Neural cell (in vitro differentiated cells): ENCODE data around the gene CD180. TPM values are rescaled to one million over a fixed set of nuclear protein-coding genes. Genes with fewer than 3 reads are reported as not detected.

Experiments
- H2AFZ ChIP-seq: fragments of 200-600, 300-800 bp; sonication (generic), shearing (Covaris generic); 2 replicates; pipeline ENCODE4 v1.6.0; 2014; ENCODE audit warnings: low read depth, mild to moderate bottlenecking, antibody characterized with exemption, low read length, moderate library complexity
- H3F3A ChIP-seq: fragments of 200-600 bp; shearing (Covaris generic); 2 replicates; pipeline ENCODE4 v1.6.1; 2016; ENCODE audit warnings: mild to moderate bottlenecking, moderate library complexity, mixed read lengths, antibody characterized with exemption, low read length; ENCODE audit not compliant: insufficient read depth, poor library complexity, severe bottlenecking
- H3K27ac ChIP-seq: fragments of 200-600, 300-800 bp; sonication (generic), shearing (Covaris generic); 2 replicates; pipeline ENCODE4 v1.5.1; 2014; ENCODE audit warnings: mild to moderate bottlenecking, low read length, moderate library complexity
- H3K27me3 ChIP-seq: fragments of 300-800, 200-600 bp; sonication (generic), shearing (Covaris generic); 2 replicates; pipeline ENCODE4 v1.6.0; 2014; ENCODE audit warnings: mild to moderate bottlenecking, low read depth, low read length, moderate library complexity; ENCODE audit not compliant: insufficient read depth
- H3K36me3 ChIP-seq: fragments of 300-800, 200-600 bp; sonication (generic), shearing (Covaris generic); 2 replicates; pipeline ENCODE4 v1.5.1; 2014; ENCODE audit warnings: mild to moderate bottlenecking, antibody characterized with exemption, low read length, moderate library complexity; ENCODE audit not compliant: insufficient read depth
- H3K4me2 ChIP-seq: fragments of 300-800, 200-600 bp; sonication (generic), shearing (Covaris generic); 2 replicates; pipeline ENCODE4 v1.6.0; 2014; ENCODE audit warnings: mild to moderate bottlenecking, low read length
- H3K4me3 ChIP-seq: fragments of 300-800, 200-600 bp; sonication (generic), shearing (Covaris generic); 2 replicates; pipeline ENCODE4 v1.5.1; 2014; ENCODE audit warnings: mild to moderate bottlenecking, low read length, moderate library complexity
- H3K79me2 ChIP-seq: fragments of 200-600 bp; shearing (Covaris generic); replicated peaks from 2 replicates; pipeline ENCODE4 v1.6.0; 2014; ENCODE audit warnings: mild to moderate bottlenecking, low read length, moderate library complexity; ENCODE audit not compliant: insufficient read depth
- H3K9ac ChIP-seq: fragments of 300-800, 200-600 bp; sonication (generic), shearing (Covaris generic); 2 replicates; pipeline ENCODE4 v1.6.1; 2016; ENCODE audit warnings: mild to moderate bottlenecking, low read length, mixed read lengths
- H3K9me2 ChIP-seq: fragments of 200-600 bp; shearing (Covaris generic); 2 replicates; pipeline ENCODE4 v1.6.1; 2016; ENCODE audit warnings: mild to moderate bottlenecking, low read length, mixed read lengths; ENCODE audit not compliant: insufficient read depth
- H3K9me3 ChIP-seq: fragments of 200-600, 300-800 bp; sonication (generic), shearing (Covaris generic); 2 replicates; pipeline ENCODE4 v1.6.1; 2016; ENCODE audit warnings: mild to moderate bottlenecking, mixed run types, low read length, moderate library complexity, mixed read lengths
- H4K20me1 ChIP-seq: fragments of 200-600 bp; shearing (Covaris generic); 2 replicates; pipeline ENCODE4 v1.6.1; 2016; ENCODE audit warnings: mild to moderate bottlenecking, mixed run types; ENCODE audit not compliant: insufficient read depth
- CTCF ChIP-seq: fragments of 450-650 bp; IDR thresholded peaks from 2 replicates; pipeline ENCODE4 v1.5.1; 2014; ENCODE audit warnings: antibody characterized with exemption, mild to moderate bottlenecking, moderate library complexity; ENCODE audit not compliant: poor library complexity, severe bottlenecking
- EP300 ChIP-seq: fragments of 450-650 bp; conservative IDR thresholded peaks from 2 replicates; pipeline ENCODE4 v1.6.1; 2014; ENCODE audit warnings: antibody characterized with exemption, mild to moderate bottlenecking, moderate library complexity; ENCODE audit not compliant: poor library complexity, severe bottlenecking
- EZH2 ChIP-seq: fragments of 200-600, 300-800 bp; shearing (Covaris generic), sonication (generic); IDR thresholded peaks from 2 replicates; pipeline ENCODE4 v1.6.1; 2014; ENCODE audit warnings: antibody characterized with exemption, low read length, borderline replicate concordance, mild to moderate bottlenecking; ENCODE audit not compliant: insufficient read depth, poor library complexity, severe bottlenecking
- MXI1 ChIP-seq: fragments of 450-650 bp; conservative IDR thresholded peaks from 2 replicates; pipeline ENCODE4 v1.6.1; 2014; ENCODE audit warnings: antibody characterized with exemption, mild to moderate bottlenecking; ENCODE audit not compliant: poor library complexity, severe bottlenecking
- POLR2AphosphoS5 ChIP-seq: IDR thresholded peaks from 2 replicates; pipeline ENCODE4 v1.6.1; 2012
- RAD21 ChIP-seq: fragments of 450-650 bp; conservative IDR thresholded peaks from 2 replicates; pipeline ENCODE4 v1.6.1; 2014; ENCODE audit warnings: antibody characterized with exemption, mild to moderate bottlenecking, moderate library complexity
- REST ChIP-seq: IDR thresholded peaks from 2 replicates; pipeline ENCODE4 v1.6.1; 2012; ENCODE audit warnings: borderline replicate concordance
- SMC3 ChIP-seq: fragments of 450-650 bp; conservative IDR thresholded peaks from 2 replicates; pipeline ENCODE4 v1.6.1; 2014; ENCODE audit warnings: antibody characterized with exemption, mild to moderate bottlenecking, moderate library complexity; ENCODE audit not compliant: poor library complexity
- TAF1 ChIP-seq: IDR thresholded peaks from 2 replicates; pipeline ENCODE4 v1.6.1; 2012; ENCODE audit warnings: low read depth
- polyA plus RNA-seq: library from polyadenylated mRNA; depleted of rRNA; stranded (reverse); fragments of >200 nt; gene quantifications from 2 replicates; pipeline ENCODE4 v1.2.3, GENCODE V29; 2014

CD180 gene
- polyA plus RNA-seq, 1 donor from 2014 or later, result not detected

- no peak for TF ChIP-seq SMC3
- TF ChIP-seq RAD21, result no peak
- no peak for TF ChIP-seq TAF1
- TF ChIP-seq CTCF, result no peak
- no peak for TF ChIP-seq MXI1
- no peak for TF ChIP-seq EZH2
- TF ChIP-seq POLR2AphosphoS5, result no peak
- TF ChIP-seq REST, result no peak
- TF ChIP-seq EP300, result no peak
- Histone ChIP-seq H3K27me3 (no peaks in the 10 kb centered on the region), H3F3A (no peaks in the 10 kb centered on the region), H2AFZ (no peak overlapping the region), H3K4me3 (no peak overlapping the region), H3K4me2 (no peak overlapping the region), H3K27ac (no peak overlapping the region), H3K9me2 (no peaks in the 10 kb centered on the region), H3K9ac (no peak overlapping the region), H3K36me3 (no peaks in the 10 kb centered on the region), H4K20me1 (no peaks in the 10 kb centered on the region), H3K9me3 (no peaks in the 10 kb centered on the region), H3K79me2 (no peaks in the 10 kb centered on the region)
Observed at GRCh38 chr5:67142816-67143215, 53.8 kb downstream of the CD180 start.

GRCh38 chr5:67141644-67142043 is 55.0 kb downstream of the CD180 start:
- Histone ChIP-seq H4K20me1 (no peaks in the 10 kb centered on the region), H3K4me2 (no peak overlapping the region), H3K4me3 (no peak overlapping the region), H3K79me2 (no peaks in the 10 kb centered on the region), H3K9ac (no peak overlapping the region), H2AFZ (no peak overlapping the region), H3K27ac (no peak overlapping the region), H3K9me2 (no peaks in the 10 kb centered on the region), H3F3A (no peaks in the 10 kb centered on the region), H3K36me3 (no peaks in the 10 kb centered on the region), H3K9me3 (no peaks in the 10 kb centered on the region), H3K27me3 (no peaks in the 10 kb centered on the region)
- TF ChIP-seq EP300, result no peak
- TF ChIP-seq REST, result no peak
- no peak for TF ChIP-seq POLR2AphosphoS5
- no peak for TF ChIP-seq MXI1
